NT2/D1 (cell line): ENCODE measurements around the gene CCPG1.

ENCODE experiments used
- DNase-seq: peaks from one replicate; pipeline ENCODE4 v3.0.0-alpha.2; 2011; ENCODE audit warnings: low read depth, low spot score
- H3K27me3 ChIP-seq: 2 replicates; pipeline ENCODE4 v1.6.0; 2011; ENCODE audit warnings: mild to moderate bottlenecking; ENCODE audit not compliant: insufficient read length, insufficient read depth
- H3K36me3 ChIP-seq: 2 replicates; pipeline ENCODE4 v1.6.1; 2011; ENCODE audit warnings: mild to moderate bottlenecking, low read length, mixed read lengths; ENCODE audit not compliant: insufficient read depth, insufficient read length
- H3K4me1 ChIP-seq: 2 replicates; pipeline ENCODE4 v1.5.1; 2011; ENCODE audit not compliant: insufficient read depth, insufficient read length
- H3K4me3 ChIP-seq: 2 replicates; pipeline ENCODE4 v1.5.1; 2011; ENCODE audit warnings: low read depth; ENCODE audit not compliant: insufficient read length
- H3K9ac ChIP-seq: 2 replicates; pipeline ENCODE4 v1.6.0; 2011; ENCODE audit warnings: low read depth; ENCODE audit not compliant: insufficient read length
- H3K9me3 ChIP-seq: 2 replicates; pipeline ENCODE4 v1.5.1; 2011; ENCODE audit warnings: mild to moderate bottlenecking, low read length; ENCODE audit not compliant: insufficient read depth
- SUZ12 ChIP-seq: IDR thresholded peaks from 2 replicates; pipeline ENCODE4 v1.6.1; 2011; ENCODE audit not compliant: insufficient read length, insufficient read depth; ENCODE audit errors: extremely low read depth
- YY1 ChIP-seq: IDR thresholded peaks from 2 replicates; pipeline ENCODE4 v1.6.1; 2011; ENCODE audit not compliant: insufficient read length, insufficient read depth
- ZNF274 ChIP-seq: IDR thresholded peaks from 2 replicates; pipeline ENCODE4 v1.6.1; 2011; ENCODE audit warnings: mild to moderate bottlenecking, low read depth, low read length

The CCPG1 gene

DNA sequence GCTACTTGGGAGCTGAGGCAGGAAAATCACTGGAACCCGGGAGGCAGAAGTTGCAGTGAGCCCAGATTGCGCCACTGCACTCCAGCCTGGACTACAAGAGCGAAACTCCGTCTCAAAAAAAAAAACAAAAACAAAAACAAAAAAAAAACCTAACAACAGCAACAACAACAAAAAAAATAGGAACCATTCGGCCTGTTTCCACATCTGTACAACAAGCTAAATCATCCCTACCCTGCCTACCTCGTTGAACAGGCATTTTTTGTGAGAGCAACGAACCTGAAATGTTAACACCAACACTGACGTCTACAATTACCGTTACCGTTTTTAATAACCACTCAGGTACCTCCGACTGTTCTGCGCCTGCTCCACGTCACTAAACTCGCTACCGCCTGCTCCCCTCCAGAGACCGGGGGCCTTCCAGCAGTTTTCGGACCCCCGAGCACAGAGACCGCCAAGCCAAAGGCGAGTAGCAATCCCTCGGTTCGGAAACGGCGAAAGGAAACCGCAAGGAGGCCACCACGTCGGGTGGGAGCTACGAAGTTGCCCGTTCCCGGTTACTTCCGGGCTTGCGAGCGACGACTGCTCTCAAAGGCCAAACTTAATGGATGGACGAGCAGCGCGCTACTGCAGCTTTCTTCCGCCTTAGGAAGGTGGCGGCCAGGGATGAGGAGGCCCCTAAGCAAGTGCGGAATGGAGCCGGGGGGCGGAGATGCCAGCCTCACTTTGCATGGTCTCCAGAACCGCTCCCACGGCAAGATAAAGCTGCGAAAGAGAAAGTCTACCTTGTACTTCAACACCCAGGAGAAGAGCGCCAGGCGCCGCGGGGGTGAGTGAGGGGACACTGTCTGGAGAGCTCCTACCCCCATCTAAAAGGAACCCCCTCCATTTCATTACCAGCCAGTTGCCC is 89.3 kb downstream of the CCPG1 start, which contains the start of the genes PIGB and PIGBOS1:
PIGB (plus strand) TSS at position 635 of the 907 bp plus-strand sequence; CDS start at position 664, 29 bp downstream.
PIGBOS1 (minus strand) TSS at position 536 of the 907 bp plus-strand sequence. CDS start 1,331 bp downstream, outside the sequence.
- peak; percentile 74 for DNase-seq
- no peak for TF ChIP-seq YY1
- TF ChIP-seq SUZ12, result no peak
- no peak for TF ChIP-seq ZNF274
- H3K9ac ChIP-seq, result peak within 1 kb of the TSS; percentile 88
- peaks cover 11% of the 10 kb centered on the region for H3K36me3 ChIP-seq
- H3K4me3 ChIP-seq, result peak within 1 kb of the TSS; percentile 79
- H3K27me3 ChIP-seq, result no peaks in the 10 kb centered on the region
- no peaks in the 10 kb centered on the region for H3K4me1 ChIP-seq
- H3K9me3 ChIP-seq, result no peaks in the 10 kb centered on the region
